Activated B cell treated with CpG ODN at 0.5 μM for 24 hours (primary cell): ENCODE measurements around the gene AGMO. TPM values are rescaled to one million over a fixed set of nuclear protein-coding genes. Genes with fewer than 3 reads are reported as not detected.

ENCODE experiments used
- ATAC-seq: fragments of 200-7000 bp; cut with Tn5 transposase; one replicate; pipeline ENCODE4 v1.10.0; 2021; ENCODE audit warnings: low read depth, mild to moderate bottlenecking, moderate library complexity
- CTCF ChIA-PET: fragments of 350-600 bp; sonication (Branson Sonifier 250); formaldehyde crosslinking; loops from one replicate; lab custom pipeline; 2021; ENCODE audit warnings: antibody characterized with exemption; lab: Charles Lee
- POLR2A ChIA-PET: fragments of 350-600 bp; sonication (Branson Sonifier 250); formaldehyde crosslinking; loops from one replicate; lab custom pipeline; 2021; ENCODE audit warnings: antibody characterized with exemption; lab: Charles Lee
- DNase-seq: peaks from one replicate; pipeline ENCODE4 v3.0.0; 2022
- H3K27ac Mint-ChIP-seq: one replicate; pipeline ENCODE4 v1.8.0; 2020; ENCODE audit warnings: mixed read lengths
- H3K27me3 Mint-ChIP-seq: one replicate; pipeline ENCODE4 v1.8.0; 2021; ENCODE audit warnings: mixed read lengths
- H3K36me3 Mint-ChIP-seq: one replicate; pipeline ENCODE4 v1.8.0; 2021; ENCODE audit warnings: low read depth, mixed read lengths
- H3K4me1 Mint-ChIP-seq: one replicate; pipeline ENCODE4 v1.8.0; 2021; ENCODE audit warnings: mixed read lengths
- H3K4me3 Mint-ChIP-seq: one replicate; pipeline ENCODE4 v1.8.0; 2020; ENCODE audit warnings: mild to moderate bottlenecking, mixed read lengths
- H3K9me3 Mint-ChIP-seq: one replicate; pipeline ENCODE4 v1.8.0; 2020; ENCODE audit warnings: mixed read lengths
- CTCF ChIP-seq: fragments of 200-600 bp; IDR thresholded peaks from one replicate; pipeline ENCODE4 v1.8.0; 2022; ENCODE audit warnings: antibody characterized with exemption, mild to moderate bottlenecking
- intact Hi-C: fragments of 100-400 bp; cut with micrococcal nuclease; formaldehyde crosslinking; loops from one replicate; pipeline ENCODE4 v1.15.1; 2024
- total RNA-seq: library from RNA; stranded (reverse); gene quantifications from 2 replicates; pipeline ENCODE4 v1.2.3, GENCODE V29; 2022

The AGMO gene
- total RNA-seq, 1 donor from 2014 or later, result not detected

DNA sequence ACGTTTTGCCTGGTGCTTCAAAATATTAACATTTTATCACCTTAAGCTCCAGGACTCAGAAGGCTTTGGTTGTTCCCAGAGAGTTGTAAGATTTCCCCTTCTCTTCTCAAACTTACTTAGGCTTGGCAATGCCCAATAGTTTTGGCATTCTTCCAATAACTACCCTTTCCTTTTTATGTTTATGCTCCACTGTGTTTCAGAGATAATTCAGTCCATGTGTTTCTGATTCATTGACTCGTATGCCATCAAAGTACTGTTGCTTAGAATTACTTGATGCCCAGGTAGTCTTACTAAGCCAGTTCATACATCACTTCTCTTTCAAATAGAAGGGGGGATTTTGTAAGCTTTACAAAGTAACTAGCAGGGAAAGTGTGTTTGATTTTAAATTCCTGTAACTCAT is 66.6 kb downstream of the AGMO start:
- no peak overlapping the region for H3K27ac Mint-ChIP-seq
- H3K27me3 Mint-ChIP-seq, result no peaks in the 10 kb centered on the region
- ATAC-seq, result no peak
- no peaks in the 10 kb centered on the region for H3K4me1 Mint-ChIP-seq
- no peaks in the 10 kb centered on the region for H3K36me3 Mint-ChIP-seq
- no peak for DNase-seq
- peaks cover 2% of the 10 kb centered on the region for H3K9me3 Mint-ChIP-seq
- intact Hi-C loops, result no loop called here
- no peak overlapping the region for H3K4me3 Mint-ChIP-seq
- ChIA-PET POLR2A (no interaction called here), CTCF (no interaction called here)
- TF ChIP-seq CTCF, result no peak

DNA sequence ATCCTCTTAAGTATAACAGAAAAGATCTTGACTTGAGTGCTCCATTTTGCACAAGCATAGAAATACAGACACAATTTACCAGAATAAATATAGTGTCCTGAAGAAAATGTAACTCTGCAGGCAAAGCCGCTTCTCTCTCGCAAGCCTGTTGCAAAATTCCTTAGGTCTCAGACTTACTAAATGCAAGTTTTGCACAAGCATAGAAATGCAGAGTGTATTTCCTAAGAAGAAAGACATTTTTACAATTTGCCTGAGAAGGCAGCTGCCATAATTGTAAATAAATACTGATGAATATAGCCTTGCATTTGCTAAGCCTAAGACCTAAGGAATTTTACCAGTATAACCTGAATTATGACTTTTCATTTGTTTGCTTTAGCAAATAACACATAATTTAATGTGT is 67.1 kb downstream of the AGMO start:
- POLR2A ChIA-PET, result no interaction called here
- no peaks in the 10 kb centered on the region for H3K36me3 Mint-ChIP-seq
- CTCF ChIA-PET, result no interaction called here
- DNase-seq, result no peak
- intact Hi-C loops, result no loop called here
- ATAC-seq, result no peak
- H3K9me3 Mint-ChIP-seq, result peaks cover 2% of the 10 kb centered on the region
- TF ChIP-seq CTCF, result no peak
- H3K4me3 Mint-ChIP-seq, result no peak overlapping the region
- no peaks in the 10 kb centered on the region for H3K27me3 Mint-ChIP-seq
- H3K4me1 Mint-ChIP-seq, result no peaks in the 10 kb centered on the region
- no peak overlapping the region for H3K27ac Mint-ChIP-seq

GRCh38 chr7:15491361-15491760 is 70.5 kb downstream of the AGMO start:
- DNase-seq, result no peak
- ChIA-PET POLR2A (no interaction called here), CTCF (no interaction called here)
- Mint-ChIP-seq H3K4me1 (no peaks in the 10 kb centered on the region), H3K27me3 (no peaks in the 10 kb centered on the region), H3K9me3 (peaks cover 2% of the 10 kb centered on the region), H3K36me3 (no peaks in the 10 kb centered on the region), H3K4me3 (no peak overlapping the region), H3K27ac (no peak overlapping the region)
- no peak for TF ChIP-seq CTCF
- ATAC-seq, result no peak
- intact Hi-C loops, result no loop called here

GRCh38 chr7:15490291-15490690 is 71.5 kb downstream of the AGMO start:
- Mint-ChIP-seq H3K4me3 (no peak overlapping the region), H3K9me3 (peaks cover 2% of the 10 kb centered on the region), H3K27ac (no peak overlapping the region), H3K4me1 (no peaks in the 10 kb centered on the region), H3K27me3 (no peaks in the 10 kb centered on the region), H3K36me3 (no peaks in the 10 kb centered on the region)
- intact Hi-C loops, result no loop called here
- POLR2A ChIA-PET, result no interaction called here
- CTCF ChIA-PET, result no interaction called here
- no peak for DNase-seq
- no peak for TF ChIP-seq CTCF
- no peak for ATAC-seq

GRCh38 chr7:15489861-15490260 is 72.0 kb downstream of the AGMO start:
- no peaks in the 10 kb centered on the region for H3K4me1 Mint-ChIP-seq
- no peak for TF ChIP-seq CTCF

More at GRCh38 chr7:15489861-15490260, 72.0 kb downstream of the AGMO start:
- ChIA-PET CTCF (no interaction called here), POLR2A (no interaction called here)
- Mint-ChIP-seq H3K9me3 (peaks cover under 1% of the 10 kb centered on the region), H3K27me3 (no peaks in the 10 kb centered on the region), H3K36me3 (no peaks in the 10 kb centered on the region), H3K27ac (no peak overlapping the region), H3K4me3 (no peak overlapping the region)
- intact Hi-C loops, result no loop called here
- ATAC-seq (no peak), DNase-seq (no peak)
